ENCODE results near the gene ADARB2.

Gene ADARB2

GRCh38 chr10:1384026-1384425, 353.3 kb downstream of the ADARB2 start:
- TF ChIP-seq CTCF (IDR thresholded peaks at IDR 0.05; ENCODE audit: extremely low read depth, insufficient read depth, missing control alignments): no peak
- in situ Hi-C loops (cut with MboI; ENCODE audit: low pct_unique_long_range_greater_than_20kb, low sequenced_read_pairs, unreplicated experiment): no loop called here
- no peak for DNase-seq (ENCODE audit: low spot score)

- TF ChIP-seq CTCF (IDR thresholded peaks at IDR 0.05; ENCODE audit: extremely low read depth, insufficient read depth, missing control alignments): no peak
- in situ Hi-C loops (cut with MboI; ENCODE audit: low pct_unique_long_range_greater_than_20kb, low sequenced_read_pairs, unreplicated experiment): no loop called here
- no peak for DNase-seq (ENCODE audit: low spot score)
These were observed 354.6 kb downstream of the ADARB2 start for GRCh38 chr10:1382711-1383110.

GRCh38 chr10:1381339-1381738, 356.0 kb downstream of the ADARB2 start:
- no peak for TF ChIP-seq CTCF (IDR thresholded peaks at IDR 0.05; ENCODE audit: extremely low read depth, insufficient read depth, missing control alignments)
- in situ Hi-C loops (cut with MboI; ENCODE audit: low pct_unique_long_range_greater_than_20kb, low sequenced_read_pairs, unreplicated experiment): no loop called here
- DNase-seq (ENCODE audit: low spot score): no peak

GRCh38 chr10:1380088-1380671, 357.1 kb downstream of the ADARB2 start:
- no peak for DNase-seq (ENCODE audit: low spot score)
- no peak for TF ChIP-seq CTCF (IDR thresholded peaks at IDR 0.05; ENCODE audit: extremely low read depth, insufficient read depth, missing control alignments)
- in situ Hi-C loops (cut with MboI; ENCODE audit: low pct_unique_long_range_greater_than_20kb, low sequenced_read_pairs, unreplicated experiment): no loop called here

GRCh38 chr10:1379601-1380000, 357.7 kb downstream of the ADARB2 start:
- no peak for DNase-seq (ENCODE audit: low spot score)
- in situ Hi-C loops (cut with MboI; ENCODE audit: low pct_unique_long_range_greater_than_20kb, low sequenced_read_pairs, unreplicated experiment): no loop called here
- peak; percentile 21 for TF ChIP-seq CTCF (IDR thresholded peaks at IDR 0.05; ENCODE audit: extremely low read depth, insufficient read depth, missing control alignments)

GRCh38 chr10:1378473-1378872, 358.9 kb downstream of the ADARB2 start:
- in situ Hi-C loops (cut with MboI; ENCODE audit: low pct_unique_long_range_greater_than_20kb, low sequenced_read_pairs, unreplicated experiment): no loop called here
- no peak for TF ChIP-seq CTCF (IDR thresholded peaks at IDR 0.05; ENCODE audit: extremely low read depth, insufficient read depth, missing control alignments)

More at GRCh38 chr10:1378473-1378872, 358.9 kb downstream of the ADARB2 start:
- no peak for DNase-seq (ENCODE audit: low spot score)
